ENCODE results near the gene PERCC1.

- TF ChIP-seq POLR2A (IDR thresholded peaks at IDR 0.05; ENCODE audit: low read length) = no peak
- TF ChIP-seq GATA1 (IDR thresholded peaks at IDR 0.05; ENCODE audit: low read depth, low read length) = no peak
Observed at GRCh38 chr16:1383556-1383955, 47.3 kb upstream of the PERCC1 start.
